ENCODE measurements around the gene RAB5A.

DNA sequence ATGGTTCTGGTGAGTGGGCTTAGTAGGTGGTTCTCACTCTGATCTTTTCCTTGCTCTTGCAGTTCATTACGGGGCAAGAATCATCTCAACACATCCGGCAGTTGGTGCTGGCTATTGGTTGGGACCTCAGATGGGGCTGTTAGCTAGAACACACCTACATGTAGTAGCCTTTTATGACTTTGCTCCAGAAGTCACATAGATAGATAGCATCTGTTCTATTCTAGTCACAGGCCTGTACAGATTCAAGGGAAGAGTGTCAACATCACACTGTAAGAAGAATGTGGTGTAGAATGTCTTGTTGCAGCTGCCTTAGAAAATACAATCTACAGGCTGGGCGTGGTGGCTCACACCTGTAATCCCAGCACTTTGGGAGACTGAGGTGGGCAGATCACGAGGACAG is 15.1 kb downstream of the RAB5A start:
- TF ChIP-seq, protein P1, sequence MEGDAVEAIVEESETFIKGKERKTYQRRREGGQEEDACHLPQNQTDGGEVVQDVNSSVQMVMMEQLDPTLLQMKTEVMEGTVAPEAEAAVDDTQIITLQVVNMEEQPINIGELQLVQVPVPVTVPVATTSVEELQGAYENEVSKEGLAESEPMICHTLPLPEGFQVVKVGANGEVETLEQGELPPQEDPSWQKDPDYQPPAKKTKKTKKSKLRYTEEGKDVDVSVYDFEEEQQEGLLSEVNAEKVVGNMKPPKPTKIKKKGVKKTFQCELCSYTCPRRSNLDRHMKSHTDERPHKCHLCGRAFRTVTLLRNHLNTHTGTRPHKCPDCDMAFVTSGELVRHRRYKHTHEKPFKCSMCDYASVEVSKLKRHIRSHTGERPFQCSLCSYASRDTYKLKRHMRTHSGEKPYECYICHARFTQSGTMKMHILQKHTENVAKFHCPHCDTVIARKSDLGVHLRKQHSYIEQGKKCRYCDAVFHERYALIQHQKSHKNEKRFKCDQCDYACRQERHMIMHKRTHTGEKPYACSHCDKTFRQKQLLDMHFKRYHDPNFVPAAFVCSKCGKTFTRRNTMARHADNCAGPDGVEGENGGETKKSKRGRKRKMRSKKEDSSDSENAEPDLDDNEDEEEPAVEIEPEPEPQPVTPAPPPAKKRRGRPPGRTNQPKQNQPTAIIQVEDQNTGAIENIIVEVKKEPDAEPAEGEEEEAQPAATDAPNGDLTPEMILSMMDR (IDR thresholded peaks at IDR 0.05) = no peak
- TF ChIP-seq POLR2A (IDR thresholded peaks at IDR 0.05) (no peak), POLR2AphosphoS5 (IDR thresholded peaks at IDR 0.05; ENCODE audit: insufficient read depth in 1 of 2, low read depth in 1 of 2) (no peak)

All from vagina (tissue), 2 donors.